Upper lobe of right lung (tissue), 1 donor: Measurements from ENCODE around the gene REX1BD. TPM values are rescaled to one million over a fixed set of nuclear protein-coding genes. Genes with fewer than 3 reads are reported as not detected.
A peak's percentile ranks its signal among the peaks of the same experiment; 100 is the strongest.
"Not testable (repeated sequence)": the region's sequence is repeated elsewhere in the genome, so short reads cannot be mapped to it uniquely, and the experiment has no call there.

ENCODE experiments used
- ATAC-seq: fragments of 200-7000 bp; cut with Tn5 transposase; one replicate; pipeline ENCODE4 v1.9.1; 2020; ENCODE audit warnings: mild to moderate bottlenecking, moderate library complexity
- DNase-seq: peaks from one replicate; pipeline ENCODE4 v3.0.0-alpha.2; 2020
- H3K27ac ChIP-seq: fragments of 200-600 bp; one replicate; pipeline ENCODE4 v1.8.0; 2022
- H3K27me3 ChIP-seq: fragments of 200-600 bp; one replicate; pipeline ENCODE4 v1.8.0; 2022; ENCODE audit warnings: mild to moderate bottlenecking
- H3K36me3 ChIP-seq: fragments of 200-600 bp; one replicate; pipeline ENCODE4 v1.8.0; 2022
- H3K4me1 ChIP-seq: fragments of 200-600 bp; one replicate; pipeline ENCODE4 v1.8.0; 2022
- H3K4me3 ChIP-seq: fragments of 200-600 bp; one replicate; pipeline ENCODE4 v1.8.0; 2022; ENCODE audit warnings: mild to moderate bottlenecking
- H3K9me3 ChIP-seq: fragments of 200-600 bp; one replicate; pipeline ENCODE4 v1.8.0; 2022
- CTCF ChIP-seq: fragments of 200-600 bp; IDR thresholded peaks from one replicate; pipeline ENCODE4 v1.8.0; 2022; ENCODE audit warnings: antibody characterized with exemption
- intact Hi-C: fragments of 100-400 bp; cut with DNase I; formaldehyde crosslinking; loops from one replicate; pipeline ENCODE4 v1.11.0; 2022
- total RNA-seq: library from RNA; stranded (reverse); fragmentation: NEBNext Ultra II Directional; extraction: Animal tissue kit (Norgen Biotek cat#: 25700); gene quantifications from one replicate; pipeline ENCODE4 v1.2.1, GENCODE V29; 2021
- donor health status: DM: no; HTN: yes; CAD: no; lungs with severe emphysema.

REX1BD gene
- total RNA-seq, 1 donor from 2014 or later: 57.1 TPM

- no peak for ATAC-seq
- peaks cover 26% of the 10 kb centered on the region for H3K4me1 ChIP-seq
- intact Hi-C loops: loop anchor here (10.0 kb wide), 1 partner anchor 263 kb away; no protein-coding TSS in a partner anchor
These were observed 3.3 kb downstream of the REX1BD start for GRCh38 chr19:18591735-18592385.

GRCh38 chr19:18592732-18593131 is 4.1 kb downstream of the REX1BD start:
- H3K36me3 ChIP-seq: peaks cover 15% of the 10 kb centered on the region
- intact Hi-C loops: loop anchor here (10.0 kb wide), 1 partner anchor 262 kb away; no protein-coding TSS in a partner anchor

More at GRCh38 chr19:18591735-18592385, 3.3 kb downstream of the REX1BD start:
- Histone ChIP-seq H3K27ac (no peak overlapping the region), H3K36me3 (peaks cover 15% of the 10 kb centered on the region), H3K27me3 (no peaks in the 10 kb centered on the region), H3K9me3 (no peaks in the 10 kb centered on the region), H3K4me3 (no peak overlapping the region)
- TF ChIP-seq CTCF: no peak
- DNase-seq: no peak

GRCh38 chr19:18593367-18594095 is 4.9 kb downstream of the REX1BD start:
- Histone ChIP-seq H3K36me3 (peaks cover 15% of the 10 kb centered on the region), H3K9me3 (no peaks in the 10 kb centered on the region), H3K4me1 (peaks cover 21% of the 10 kb centered on the region), H3K27ac (no peak overlapping the region), H3K27me3 (peaks cover 4% of the 10 kb centered on the region), H3K4me3 (no peak overlapping the region)
- no peak for TF ChIP-seq CTCF
- intact Hi-C loops: loop anchor here (10.0 kb wide), 1 partner anchor 261 kb away; no protein-coding TSS in a partner anchor
- ATAC-seq (no peak), DNase-seq (peak; percentile 63)

More at GRCh38 chr19:18592732-18593131, 4.1 kb downstream of the REX1BD start:
- peaks cover 26% of the 10 kb centered on the region for H3K4me1 ChIP-seq
- not testable (repeated sequence) for H3K9me3 ChIP-seq, H3K27ac ChIP-seq, H3K27me3 ChIP-seq, ATAC-seq, DNase-seq, H3K4me3 ChIP-seq

- peak; percentile 87 for ATAC-seq
- Histone ChIP-seq H3K36me3 (peaks cover 15% of the 10 kb centered on the region), H3K9me3 (no peaks in the 10 kb centered on the region), H3K27ac (no peak overlapping the region), H3K27me3 (peaks cover 10% of the 10 kb centered on the region), H3K4me1 (peaks cover 21% of the 10 kb centered on the region), H3K4me3 (peak overlapping the region; percentile 38)
- peak; percentile 84 for DNase-seq
- peak; percentile 82 for TF ChIP-seq CTCF
- intact Hi-C loops: loop anchor here (10.0 kb wide), 1 partner anchor 261 kb away; no protein-coding TSS in a partner anchor
These were observed 5.7 kb downstream of the REX1BD start for GRCh38 chr19:18594096-18594823.

GRCh38 chr19:18594824-18595373 is 6.3 kb downstream of the REX1BD start:
- Histone ChIP-seq H3K36me3 (peaks cover 15% of the 10 kb centered on the region), H3K4me1 (peaks cover 16% of the 10 kb centered on the region), H3K4me3 (peak overlapping the region; percentile 38), H3K9me3 (no peaks in the 10 kb centered on the region), H3K27ac (no peak overlapping the region), H3K27me3 (peaks cover 16% of the 10 kb centered on the region)
- DNase-seq: peak; percentile 63
- TF ChIP-seq CTCF: no peak
- ATAC-seq: no peak
- intact Hi-C loops: loop anchor here (10.0 kb wide), 1 partner anchor 260 kb away; no protein-coding TSS in a partner anchor
